PC-9 (cell line): Measurements from ENCODE around the gene LRMDA. TPM values are rescaled to one million over a fixed set of nuclear protein-coding genes. Genes with fewer than 3 reads are reported as not detected.

ENCODE experiments used
- BruUV-seq: library from RNA; stranded (reverse); fragments of 400-500 nt; replicated peaks from 2 replicates; lab custom pipeline; 2021; lab: Mats Ljungman, UMichigan
- CTCF ChIA-PET: fragments of 300-600 bp; sonication (Branson Sonifier 250); formaldehyde crosslinking; loops from one replicate; lab custom pipeline; 2022; ENCODE audit warnings: antibody characterized with exemption; lab: Charles Lee
- POLR2A ChIA-PET: fragments of 300-600 bp; sonication (Branson Sonifier 250); formaldehyde crosslinking; loops from one replicate; lab custom pipeline; 2022; ENCODE audit warnings: antibody characterized with exemption; ENCODE audit not compliant: unreplicated experiment; lab: Charles Lee
- DNase-seq, 2 experiments: peaks; one replicate each; pipeline versions ENCODE4 v3.0.0 to v3.0.0-alpha.2; 2015 to 2022; ENCODE audit warnings: mixed read lengths in 1 of 2
- H2AFZ ChIP-seq: fragments of 200-600 bp; sonication (generic); 2 replicates; pipeline ENCODE4 v1.8.1; 2017; ENCODE audit warnings: antibody characterized with exemption
- H3F3A ChIP-seq: fragments of 200-600 bp; sonication (generic); 2 replicates; pipeline ENCODE4 v1.8.1; 2017; ENCODE audit warnings: antibody characterized with exemption, mild to moderate bottlenecking, low read depth; ENCODE audit not compliant: insufficient read depth
- H3K27ac ChIP-seq: fragments of 200-600 bp; sonication (generic); 2 replicates; pipeline ENCODE4 v1.6.1; 2016; ENCODE audit warnings: mixed run types
- H3K27me3 ChIP-seq: fragments of 200-600 bp; sonication (generic); 2 replicates; pipeline ENCODE4 v1.6.1; 2016; ENCODE audit warnings: low read depth, mixed run types; ENCODE audit not compliant: insufficient read depth
- H3K36me3 ChIP-seq: fragments of 200-600 bp; sonication (generic); 2 replicates; pipeline ENCODE4 v1.6.1; 2016; ENCODE audit warnings: low read depth, mixed run types
- H3K4me1 ChIP-seq: fragments of 200-600 bp; sonication (generic); replicated peaks from 2 replicates; pipeline ENCODE4 v1.6.1; 2016; ENCODE audit warnings: mixed run types; ENCODE audit not compliant: insufficient read depth
- H3K4me2 ChIP-seq: fragments of 200-600 bp; sonication (generic); 2 replicates; pipeline ENCODE4 v1.6.1; 2017; ENCODE audit warnings: mixed run types
- H3K4me3 ChIP-seq: fragments of 200-600 bp; sonication (generic); 2 replicates; pipeline ENCODE4 v1.6.1; 2016; ENCODE audit warnings: mixed run types
- H3K79me2 ChIP-seq: fragments of 200-600 bp; sonication (generic); 2 replicates; pipeline ENCODE4 v1.6.1; 2017; ENCODE audit warnings: low read depth, mixed run types
- H3K9me2 ChIP-seq: fragments of 200-600 bp; sonication (generic); 2 replicates; pipeline ENCODE4 v1.8.1; 2017; ENCODE audit warnings: mild to moderate bottlenecking; ENCODE audit not compliant: insufficient read depth
- H3K9me3 ChIP-seq: fragments of 200-600 bp; sonication (generic); 2 replicates; pipeline ENCODE4 v1.8.1; 2016; ENCODE audit warnings: low read depth; ENCODE audit not compliant: insufficient read depth
- H4K20me1 ChIP-seq: fragments of 200-600 bp; sonication (generic); 2 replicates; pipeline ENCODE4 v1.8.1; 2017; ENCODE audit not compliant: insufficient read depth
- EZH2 ChIP-seq: fragments of 200-600 bp; sonication (generic); IDR thresholded peaks from 2 replicates; pipeline ENCODE4 v1.8.0; 2017; ENCODE audit warnings: antibody characterized with exemption, low read depth
- intact Hi-C: fragments of 100-400 bp; cut with micrococcal nuclease; formaldehyde crosslinking; loops from one replicate; pipeline ENCODE4 v1.10.0; 2022; ENCODE audit not compliant: unreplicated experiment
- total RNA-seq: library from RNA; stranded (reverse); gene quantifications from 2 replicates; pipeline ENCODE4 v1.2.3, GENCODE V29; 2021
- TF ChIP-seq, protein P1 (sequence below): fragments of 200-600 bp; sonication (generic); conservative IDR thresholded peaks from 2 replicates; pipeline ENCODE4 v1.6.1; 2017; ENCODE audit warnings: mixed run types, antibody characterized with exemption, mild to moderate bottlenecking, moderate library complexity

Gene LRMDA
- total RNA-seq, 1 experiment from 2014 or later: not detected

DNA sequence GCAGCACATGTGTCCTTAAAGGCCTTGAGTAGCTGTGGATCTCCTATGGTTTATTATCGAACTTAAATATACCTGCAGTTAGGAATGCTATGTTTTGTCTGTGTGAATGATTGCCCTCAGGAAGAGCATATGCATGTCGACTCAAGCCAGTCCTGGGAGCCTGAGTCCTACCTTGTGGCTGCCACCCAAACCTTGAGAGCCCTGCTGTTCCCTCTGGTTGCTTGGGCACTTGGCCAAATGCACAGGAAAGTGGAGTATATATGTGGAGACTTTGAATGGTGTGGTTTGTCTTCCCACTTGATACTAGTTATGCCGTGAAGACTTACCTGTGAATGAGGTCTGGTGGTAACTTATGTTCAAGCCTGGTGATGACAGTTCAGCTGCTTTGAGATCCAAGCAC is 409.8 kb downstream of the LRMDA start:
- no peaks in the 10 kb centered on the region for H3K27me3 ChIP-seq
- no peak overlapping the region for H3K4me2 ChIP-seq
- H3K9me3 ChIP-seq: no peaks in the 10 kb centered on the region
- H3K27ac ChIP-seq: no peak overlapping the region
- H3F3A ChIP-seq: no peaks in the 10 kb centered on the region
- H3K4me1 ChIP-seq: no peaks in the 10 kb centered on the region
- H3K9me2 ChIP-seq: no peaks in the 10 kb centered on the region
- ChIA-PET CTCF (no interaction called here), POLR2A (no interaction called here)
- no peak overlapping the region for H2AFZ ChIP-seq
- H3K4me3 ChIP-seq: no peak overlapping the region
- intact Hi-C loops: no loop called here
- BruUV-seq: no TSS peak
- no peaks in the 10 kb centered on the region for H3K79me2 ChIP-seq
- no peaks in the 10 kb centered on the region for H3K36me3 ChIP-seq
- no peak for DNase-seq
- TF ChIP-seq, protein P1, sequence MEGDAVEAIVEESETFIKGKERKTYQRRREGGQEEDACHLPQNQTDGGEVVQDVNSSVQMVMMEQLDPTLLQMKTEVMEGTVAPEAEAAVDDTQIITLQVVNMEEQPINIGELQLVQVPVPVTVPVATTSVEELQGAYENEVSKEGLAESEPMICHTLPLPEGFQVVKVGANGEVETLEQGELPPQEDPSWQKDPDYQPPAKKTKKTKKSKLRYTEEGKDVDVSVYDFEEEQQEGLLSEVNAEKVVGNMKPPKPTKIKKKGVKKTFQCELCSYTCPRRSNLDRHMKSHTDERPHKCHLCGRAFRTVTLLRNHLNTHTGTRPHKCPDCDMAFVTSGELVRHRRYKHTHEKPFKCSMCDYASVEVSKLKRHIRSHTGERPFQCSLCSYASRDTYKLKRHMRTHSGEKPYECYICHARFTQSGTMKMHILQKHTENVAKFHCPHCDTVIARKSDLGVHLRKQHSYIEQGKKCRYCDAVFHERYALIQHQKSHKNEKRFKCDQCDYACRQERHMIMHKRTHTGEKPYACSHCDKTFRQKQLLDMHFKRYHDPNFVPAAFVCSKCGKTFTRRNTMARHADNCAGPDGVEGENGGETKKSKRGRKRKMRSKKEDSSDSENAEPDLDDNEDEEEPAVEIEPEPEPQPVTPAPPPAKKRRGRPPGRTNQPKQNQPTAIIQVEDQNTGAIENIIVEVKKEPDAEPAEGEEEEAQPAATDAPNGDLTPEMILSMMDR: no peak
- TF ChIP-seq EZH2: no peak
- no peaks in the 10 kb centered on the region for H4K20me1 ChIP-seq

DNA sequence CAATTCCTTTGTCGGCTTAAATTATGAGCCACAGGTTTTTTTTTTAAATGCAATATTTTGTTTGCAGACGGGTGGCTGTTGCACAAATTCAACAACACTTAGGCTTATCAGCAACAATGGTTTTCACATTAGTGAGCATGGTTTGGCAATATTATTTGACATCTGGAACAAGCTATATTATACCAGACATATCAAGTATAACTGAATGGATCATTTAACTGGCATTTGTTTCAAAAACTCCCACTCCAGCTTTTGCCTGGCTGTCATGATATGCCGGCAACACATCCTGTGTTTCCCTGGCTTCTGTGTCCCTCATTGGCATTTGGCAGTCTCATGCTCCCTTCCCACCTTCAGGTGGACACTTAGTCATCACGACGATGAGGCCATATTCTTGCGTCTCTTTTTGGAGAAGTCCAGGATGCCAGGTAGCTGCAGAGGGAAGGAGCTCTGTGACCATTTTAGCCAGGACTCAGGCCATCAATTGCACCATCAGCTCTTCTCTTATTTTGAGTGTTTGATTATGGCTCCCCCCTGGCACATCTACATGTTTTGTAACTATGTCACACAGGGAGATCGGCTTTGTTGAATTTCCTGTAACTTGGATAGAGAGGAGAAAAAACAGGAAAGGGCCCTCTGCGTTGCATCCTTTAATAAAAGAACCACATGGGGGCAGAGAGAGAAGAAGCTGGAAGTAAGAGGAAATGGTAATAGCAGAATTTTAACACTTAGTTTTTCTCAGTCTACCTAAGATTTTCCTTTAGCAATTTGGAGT is 413.9 kb downstream of the LRMDA start:
- Histone ChIP-seq H3K36me3 (no peaks in the 10 kb centered on the region), H3F3A (no peaks in the 10 kb centered on the region), H3K4me1 (no peaks in the 10 kb centered on the region), H3K27me3 (no peaks in the 10 kb centered on the region), H4K20me1 (no peaks in the 10 kb centered on the region), H3K79me2 (no peaks in the 10 kb centered on the region), H3K4me3 (no peak overlapping the region), H3K4me2 (no peak overlapping the region), H3K9me3 (no peaks in the 10 kb centered on the region), H3K27ac (no peak overlapping the region), H2AFZ (no peak overlapping the region), H3K9me2 (0 out of 2 replicates have a peak, but pooled peaks cover 4% of the 10 kb centered on the region)
- intact Hi-C loops: no loop called here
- TF ChIP-seq, protein P1: no peak
- TF ChIP-seq EZH2: no peak
- DNase-seq: no peak
- ChIA-PET POLR2A (no interaction called here), CTCF (no interaction called here)
- no TSS peak for BruUV-seq

DNA sequence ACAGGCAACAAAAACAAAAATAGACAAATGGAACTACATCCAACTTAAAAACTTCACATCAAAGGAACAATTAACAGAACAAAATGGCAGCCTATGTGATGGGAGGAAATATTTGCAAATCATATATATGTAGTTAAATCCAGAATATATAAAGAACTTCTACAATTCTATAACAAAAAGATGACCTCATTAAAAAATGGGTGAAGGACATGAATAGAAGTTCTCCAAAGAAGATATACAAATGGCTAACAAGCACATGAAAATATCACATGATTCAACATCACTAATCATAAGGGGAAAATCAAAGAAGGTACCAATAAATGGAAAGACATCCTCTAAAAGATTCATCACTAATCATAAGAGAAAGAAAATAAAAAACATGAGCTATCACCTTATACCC is 416.1 kb downstream of the LRMDA start:
- Histone ChIP-seq H3K4me2 (no peak overlapping the region), H3F3A (no peaks in the 10 kb centered on the region), H3K9me3 (no peaks in the 10 kb centered on the region), H3K79me2 (no peaks in the 10 kb centered on the region), H3K9me2 (0 out of 2 replicates have a peak, but pooled peaks cover 4% of the 10 kb centered on the region), H3K4me3 (no peak overlapping the region), H2AFZ (no peak overlapping the region), H3K4me1 (no peaks in the 10 kb centered on the region), H4K20me1 (no peaks in the 10 kb centered on the region), H3K27me3 (no peaks in the 10 kb centered on the region), H3K36me3 (no peaks in the 10 kb centered on the region), H3K27ac (no peak overlapping the region)
- no peak for DNase-seq
- ChIA-PET CTCF (no interaction called here), POLR2A (no interaction called here)
- no TSS peak for BruUV-seq
- no peak for TF ChIP-seq EZH2
- TF ChIP-seq, protein P1: no peak
- intact Hi-C loops: no loop called here
